Chondrocyte (in vitro differentiated cells): ENCODE results near the gene NDUFAF2. TPM values are rescaled to one million over a fixed set of nuclear protein-coding genes. Genes with fewer than 3 reads are reported as not detected.

ENCODE experiments used
- DNase-seq: peaks from one replicate; pipeline ENCODE4 v3.0.0; 2021; ENCODE audit warnings: mixed read lengths, low spot score
- H3K27ac Mint-ChIP-seq: one replicate; pipeline ENCODE4 v1.8.0; 2021; ENCODE audit warnings: mild to moderate bottlenecking, moderate library complexity, mixed read lengths; ENCODE audit not compliant: unreplicated experiment
- H3K27me3 Mint-ChIP-seq: 2 replicates; pipeline ENCODE4 v1.8.0; 2021; ENCODE audit warnings: low read depth, mixed read lengths
- H3K36me3 Mint-ChIP-seq: 2 replicates; pipeline ENCODE4 v1.8.0; 2021; ENCODE audit warnings: low read depth, mixed read lengths
- H3K4me1 Mint-ChIP-seq: 2 replicates; pipeline ENCODE4 v1.8.0; 2021; ENCODE audit warnings: low read depth, mild to moderate bottlenecking, mixed read lengths
- H3K4me3 Mint-ChIP-seq: one replicate; pipeline ENCODE4 v1.8.0; 2021; ENCODE audit warnings: mild to moderate bottlenecking, moderate library complexity, mixed read lengths; ENCODE audit not compliant: unreplicated experiment
- H3K9me3 Mint-ChIP-seq: 2 replicates; pipeline ENCODE4 v1.8.0; 2021; ENCODE audit warnings: low read depth, mixed read lengths
- total RNA-seq: library from RNA; stranded (reverse); gene quantifications from 3 replicates; pipeline ENCODE4 v1.2.1, GENCODE V29; 2021
- TF ChIP-seq, protein P1 (sequence below): fragments of 200-600 bp; sonication (generic); IDR thresholded peaks from 2 replicates; pipeline ENCODE4 v1.5.0; 2021; ENCODE audit warnings: antibody characterized with exemption, mild to moderate bottlenecking, moderate library complexity

NDUFAF2 gene
- total RNA-seq, 1 donor from 2014 or later: 32.9 TPM

DNA sequence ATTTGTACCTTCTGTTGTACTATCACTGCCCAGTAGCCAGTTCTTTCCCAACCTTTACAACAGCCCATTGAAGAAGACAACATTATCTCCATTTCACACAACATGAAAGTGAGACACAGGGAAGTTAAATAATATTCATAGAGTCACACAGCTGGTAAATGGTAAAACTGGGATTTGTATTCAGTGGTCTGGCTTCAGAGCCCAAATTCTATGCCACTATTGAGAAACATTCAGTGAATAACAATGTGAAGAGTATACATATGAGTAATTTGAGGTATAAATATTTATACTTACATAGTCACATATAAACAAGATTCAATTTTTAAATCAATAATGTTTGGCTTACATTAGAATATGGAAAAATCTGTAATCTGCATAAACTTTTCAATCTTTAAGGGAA lies 203.5 kb downstream of the NDUFAF2 start:
- Mint-ChIP-seq H3K4me1 (no peaks in the 10 kb centered on the region), H3K36me3 (peaks cover 3% of the 10 kb centered on the region), H3K27ac (no peak overlapping the region), H3K27me3 (no peaks in the 10 kb centered on the region), H3K4me3 (no peak overlapping the region), H3K9me3 (peaks cover 12% of the 10 kb centered on the region)
- no peak for DNase-seq
- TF ChIP-seq, protein P1, sequence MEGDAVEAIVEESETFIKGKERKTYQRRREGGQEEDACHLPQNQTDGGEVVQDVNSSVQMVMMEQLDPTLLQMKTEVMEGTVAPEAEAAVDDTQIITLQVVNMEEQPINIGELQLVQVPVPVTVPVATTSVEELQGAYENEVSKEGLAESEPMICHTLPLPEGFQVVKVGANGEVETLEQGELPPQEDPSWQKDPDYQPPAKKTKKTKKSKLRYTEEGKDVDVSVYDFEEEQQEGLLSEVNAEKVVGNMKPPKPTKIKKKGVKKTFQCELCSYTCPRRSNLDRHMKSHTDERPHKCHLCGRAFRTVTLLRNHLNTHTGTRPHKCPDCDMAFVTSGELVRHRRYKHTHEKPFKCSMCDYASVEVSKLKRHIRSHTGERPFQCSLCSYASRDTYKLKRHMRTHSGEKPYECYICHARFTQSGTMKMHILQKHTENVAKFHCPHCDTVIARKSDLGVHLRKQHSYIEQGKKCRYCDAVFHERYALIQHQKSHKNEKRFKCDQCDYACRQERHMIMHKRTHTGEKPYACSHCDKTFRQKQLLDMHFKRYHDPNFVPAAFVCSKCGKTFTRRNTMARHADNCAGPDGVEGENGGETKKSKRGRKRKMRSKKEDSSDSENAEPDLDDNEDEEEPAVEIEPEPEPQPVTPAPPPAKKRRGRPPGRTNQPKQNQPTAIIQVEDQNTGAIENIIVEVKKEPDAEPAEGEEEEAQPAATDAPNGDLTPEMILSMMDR: no peak

DNA sequence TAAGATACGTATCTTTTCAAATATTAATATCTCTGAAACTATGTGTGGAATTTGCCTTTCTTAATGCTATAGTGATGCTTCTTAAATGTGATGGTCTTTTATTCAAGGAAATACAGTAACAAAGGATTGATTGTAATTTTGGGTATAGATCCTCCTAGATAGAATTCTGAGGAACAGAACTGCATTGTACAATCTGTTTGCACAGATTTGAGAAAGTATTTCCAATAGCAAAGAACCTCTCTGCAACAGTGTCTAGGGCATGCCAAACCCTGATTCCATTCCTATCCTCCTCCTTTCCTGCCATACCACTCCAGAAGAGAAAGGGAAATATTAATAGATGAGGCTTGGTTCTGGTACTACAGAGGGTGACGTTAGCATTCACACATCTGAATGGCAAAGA lies 206.9 kb downstream of the NDUFAF2 start:
- H3K4me3 Mint-ChIP-seq: no peak overlapping the region
- H3K27ac Mint-ChIP-seq: no peak overlapping the region
- peaks cover 14% of the 10 kb centered on the region for H3K9me3 Mint-ChIP-seq
- TF ChIP-seq, protein P1: no peak
- no peaks in the 10 kb centered on the region for H3K4me1 Mint-ChIP-seq
- no peak for DNase-seq
- peaks cover 15% of the 10 kb centered on the region for H3K36me3 Mint-ChIP-seq
- no peaks in the 10 kb centered on the region for H3K27me3 Mint-ChIP-seq

- Mint-ChIP-seq H3K4me1 (peaks cover 42% of the 10 kb centered on the region), H3K4me3 (no peak overlapping the region), H3K36me3 (peaks cover 25% of the 10 kb centered on the region), H3K9me3 (peaks cover 5% of the 10 kb centered on the region), H3K27ac (no peak overlapping the region), H3K27me3 (no peaks in the 10 kb centered on the region)
- DNase-seq: no peak
- TF ChIP-seq, protein P1: peak; percentile 56
Observed at GRCh38 chr5:61159070-61159469, 214.1 kb downstream of the NDUFAF2 start.

DNA sequence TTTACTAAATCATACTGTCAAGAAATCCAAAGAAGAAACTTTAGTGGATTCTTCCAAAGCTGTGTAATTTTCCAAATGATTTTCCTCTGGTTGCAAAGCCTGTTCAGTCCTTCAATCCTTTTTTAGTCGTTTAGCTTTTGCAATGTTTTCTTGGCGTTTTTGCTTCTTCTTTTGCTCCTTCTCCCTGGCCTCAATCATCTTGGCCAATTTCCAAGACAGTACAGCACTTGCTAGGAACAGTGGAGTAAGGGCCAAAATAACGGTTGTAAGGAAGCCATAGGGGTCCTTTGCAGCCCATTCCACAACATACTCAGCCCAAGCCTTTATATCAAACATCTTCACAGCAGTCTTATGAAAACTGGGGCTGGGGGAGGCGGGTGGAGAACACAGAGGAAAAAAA lies 214.8 kb downstream of the NDUFAF2 start:
- no peak for DNase-seq

DNA sequence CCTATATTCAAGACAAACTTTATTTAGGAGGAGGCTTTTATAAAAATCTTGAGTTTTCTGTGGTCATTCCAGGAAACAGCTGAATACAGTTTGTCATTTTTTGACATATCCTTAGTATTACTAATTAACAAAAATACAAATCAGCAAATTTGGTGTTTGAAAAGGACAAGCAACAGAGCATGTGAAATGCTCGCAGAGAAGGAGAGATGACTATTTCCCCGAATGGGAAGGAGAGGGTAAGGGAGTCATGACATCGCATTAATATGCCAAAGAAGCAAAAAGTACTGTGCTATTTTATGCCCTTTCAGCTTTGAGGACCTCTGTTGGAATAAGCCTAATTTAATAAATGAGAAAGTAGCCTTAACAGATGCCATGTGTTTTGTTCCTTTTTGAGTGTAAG lies 215.5 kb downstream of the NDUFAF2 start:
- H3K4me1 Mint-ChIP-seq: peaks cover 46% of the 10 kb centered on the region
- peaks cover 17% of the 10 kb centered on the region for H3K36me3 Mint-ChIP-seq
- no peaks in the 10 kb centered on the region for H3K27me3 Mint-ChIP-seq
- DNase-seq: no peak
- TF ChIP-seq, protein P1: no peak
- no peak overlapping the region for H3K27ac Mint-ChIP-seq
- peak overlapping the region; percentile 95 for H3K4me3 Mint-ChIP-seq
- peaks cover under 1% of the 10 kb centered on the region for H3K9me3 Mint-ChIP-seq

More for the DNA sequence above, 214.8 kb downstream of the NDUFAF2 start:
- peaks cover 46% of the 10 kb centered on the region for H3K4me1 Mint-ChIP-seq
- no peak overlapping the region for H3K4me3 Mint-ChIP-seq
- TF ChIP-seq, protein P1: no peak
- peaks cover 3% of the 10 kb centered on the region for H3K9me3 Mint-ChIP-seq
- H3K36me3 Mint-ChIP-seq: peaks cover 22% of the 10 kb centered on the region
- no peaks in the 10 kb centered on the region for H3K27me3 Mint-ChIP-seq
- H3K27ac Mint-ChIP-seq: no peak overlapping the region
